Peyer's patch (tissue), 4 donors: Measurements from ENCODE around the gene ATP5F1A. TPM values are rescaled to one million over a fixed set of nuclear protein-coding genes. Genes with fewer than 3 reads are reported as not detected.

Experiments used
- DNase-seq, 3 donors: peaks; one replicate each; pipeline ENCODE4 v3.0.0-alpha.2; 2017 to 2019
- H3K27ac ChIP-seq, 4 donors: fragments of 200-600 bp; sonication (generic); one replicate each; pipeline ENCODE4 v1.5.1; 2016 to 2019
- H3K27me3 ChIP-seq, 2 donors: fragments of 200-600 bp; sonication (generic); one replicate each; pipeline ENCODE4 v1.5.1; 2019
- H3K36me3 ChIP-seq, 3 donors: fragments of 200-600 bp; sonication (generic); one replicate each; pipeline ENCODE4 v1.5.1; 2016 to 2019
- H3K4me1 ChIP-seq, 4 donors: fragments of 200-600 bp; sonication (generic); one replicate each; pipeline ENCODE4 v1.5.1; 2016 to 2019
- H3K4me3 ChIP-seq, 4 donors: fragments of 200-600 bp; sonication (generic); 1 replicate in 3 of 4; 2 replicates in 1 of 4; pipeline ENCODE4 v1.5.1; 2016 to 2019; ENCODE audit warnings: mild to moderate bottlenecking in 1 of 4
- H3K9me3 ChIP-seq, 4 donors: fragments of 200-600 bp; sonication (generic); one replicate each; pipeline ENCODE4 v1.5.1; 2016 to 2019; ENCODE audit warnings: mild to moderate bottlenecking in 1 of 4
- POLR2A ChIP-seq, 2 donors: fragments of 450-650 bp; IDR thresholded peaks; one replicate each; pipeline ENCODE4 v1.5.1; 2017; ENCODE audit warnings: antibody characterized with exemption in 2 of 2, mild to moderate bottlenecking in 2 of 2, moderate library complexity in 2 of 2
- small RNA-seq, 2 donors: library from RNA; depleted of rRNA; stranded (forward); fragments of <200 nt; gene quantifications; one replicate each; pipeline ENCODE3, GENCODE V24; 2016
- total RNA-seq, 4 donors: library from RNA; depleted of rRNA; stranded (reverse); fragments of >200 nt; gene quantifications; one replicate each; pipeline ENCODE4 v1.1.0, GENCODE V29; 2016
- TF ChIP-seq, protein P1 (sequence below), 6 experiments: fragments of 450-650 bp in 4 of 6; fragments of 200-600 bp in 2 of 6; sonication (generic) in 1 of 6; IDR thresholded peaks; one replicate each; pipeline ENCODE4 v1.5.1; 2017 to 2019; ENCODE audit warnings: antibody characterized with exemption in 6 of 6, mild to moderate bottlenecking in 3 of 6, moderate library complexity in 1 of 6

ATP5F1A gene
- total RNA-seq, 4 donors from 2014 or later = 295 to 667 (median 443) TPM

GRCh38 chr18:46031741-46032140, 66.4 kb downstream of the ATP5F1A start:
- DNase-seq = no peak
- no peak for TF ChIP-seq POLR2A (IDR thresholded peaks at IDR 0.05)
- TF ChIP-seq, protein P1, sequence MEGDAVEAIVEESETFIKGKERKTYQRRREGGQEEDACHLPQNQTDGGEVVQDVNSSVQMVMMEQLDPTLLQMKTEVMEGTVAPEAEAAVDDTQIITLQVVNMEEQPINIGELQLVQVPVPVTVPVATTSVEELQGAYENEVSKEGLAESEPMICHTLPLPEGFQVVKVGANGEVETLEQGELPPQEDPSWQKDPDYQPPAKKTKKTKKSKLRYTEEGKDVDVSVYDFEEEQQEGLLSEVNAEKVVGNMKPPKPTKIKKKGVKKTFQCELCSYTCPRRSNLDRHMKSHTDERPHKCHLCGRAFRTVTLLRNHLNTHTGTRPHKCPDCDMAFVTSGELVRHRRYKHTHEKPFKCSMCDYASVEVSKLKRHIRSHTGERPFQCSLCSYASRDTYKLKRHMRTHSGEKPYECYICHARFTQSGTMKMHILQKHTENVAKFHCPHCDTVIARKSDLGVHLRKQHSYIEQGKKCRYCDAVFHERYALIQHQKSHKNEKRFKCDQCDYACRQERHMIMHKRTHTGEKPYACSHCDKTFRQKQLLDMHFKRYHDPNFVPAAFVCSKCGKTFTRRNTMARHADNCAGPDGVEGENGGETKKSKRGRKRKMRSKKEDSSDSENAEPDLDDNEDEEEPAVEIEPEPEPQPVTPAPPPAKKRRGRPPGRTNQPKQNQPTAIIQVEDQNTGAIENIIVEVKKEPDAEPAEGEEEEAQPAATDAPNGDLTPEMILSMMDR (IDR thresholded peaks at IDR 0.05) = no peak
- no peaks in the 10 kb centered on the region for H3K36me3 ChIP-seq
- no peak overlapping the region for H3K27ac ChIP-seq
- H3K27me3 ChIP-seq = no peaks in the 10 kb centered on the region
- no peaks in the 10 kb centered on the region for H3K9me3 ChIP-seq
- H3K4me3 ChIP-seq = no peak overlapping the region
- H3K4me1 ChIP-seq = peaks cover 0 to 3% (median 0%) of the 10 kb centered on the region in 4 donors

Small RNA genes within 50 kb of the gene (small RNA-seq; reads per million reads assigned to genes)
- 0 reads per million in 2 donors for gene RNU6-1278P
- 0 reads per million in 2 donors for gene RNY4P37

Other genes starting within 250 kb of the ATP5F1A start
- 10 to 100 TPM; 27.7 to 61.1 (median 33.3) TPM for gene EPG5, start 131.0 kb downstream of the ATP5F1A start, total RNA-seq
- gene PSTPIP2, start 26.0 kb downstream of the ATP5F1A start, total RNA-seq = 10 to 100 TPM in 1 of 4 donors, 1 to 10 TPM in 3; 3.5 to 17.3 (median 7.3) TPM
- 10 to 100 TPM; 24.1 to 54.8 (median 37.3) TPM for gene HAUS1, start 6.1 kb upstream of the ATP5F1A start, total RNA-seq